IPS DF 19.7 (cell line): Measurements from ENCODE around the gene C14orf132.
A peak's percentile ranks its signal among the peaks of the same experiment; 100 is the strongest.

Experiments used
- DNase-seq: peaks from one replicate; pipeline ENCODE4 v3.0.0-alpha.2; 2013; ENCODE audit warnings: low read depth, low spot score

Gene C14orf132

GRCh38 chr14:96097752-96098151, 58.6 kb downstream of the C14orf132 start:
- DNase-seq: no peak

DNA sequence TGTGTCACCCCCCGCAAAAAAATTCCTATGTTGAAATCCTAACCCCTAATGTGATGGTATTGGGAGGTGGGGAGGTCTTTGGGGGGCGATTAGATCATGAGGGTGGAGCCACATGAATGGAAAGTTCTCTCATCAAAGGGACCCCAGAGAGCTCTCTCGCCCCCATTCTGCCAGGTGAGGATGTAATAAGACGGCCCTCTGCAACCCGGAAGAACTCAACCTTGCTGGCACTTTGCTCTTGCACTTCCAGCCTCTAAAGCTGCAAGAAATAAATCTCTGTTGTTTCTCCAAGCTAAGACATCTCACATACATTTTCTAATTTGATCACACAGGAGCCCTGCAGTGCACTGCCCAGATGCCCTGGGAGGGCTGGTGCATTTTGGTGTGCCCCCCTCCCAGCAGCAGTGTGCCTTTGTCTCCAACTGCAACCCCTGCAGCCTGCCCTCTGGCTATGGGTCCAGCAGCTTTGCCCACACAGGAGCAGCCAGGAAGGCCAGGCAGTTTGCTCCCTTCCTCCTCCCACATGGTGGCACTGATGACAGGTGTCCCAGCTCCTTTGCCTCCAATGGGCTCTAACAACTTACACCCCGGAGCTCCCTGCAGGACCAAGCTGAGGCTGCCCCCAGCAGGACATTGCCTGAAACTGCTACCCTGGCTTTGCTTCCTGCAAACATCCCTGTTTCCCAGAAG, 59.3 kb downstream of the C14orf132 start:
- peak; percentile 57 for DNase-seq

GRCh38 chr14:96098999-96099335, 59.8 kb downstream of the C14orf132 start:
- no peak for DNase-seq

DNA sequence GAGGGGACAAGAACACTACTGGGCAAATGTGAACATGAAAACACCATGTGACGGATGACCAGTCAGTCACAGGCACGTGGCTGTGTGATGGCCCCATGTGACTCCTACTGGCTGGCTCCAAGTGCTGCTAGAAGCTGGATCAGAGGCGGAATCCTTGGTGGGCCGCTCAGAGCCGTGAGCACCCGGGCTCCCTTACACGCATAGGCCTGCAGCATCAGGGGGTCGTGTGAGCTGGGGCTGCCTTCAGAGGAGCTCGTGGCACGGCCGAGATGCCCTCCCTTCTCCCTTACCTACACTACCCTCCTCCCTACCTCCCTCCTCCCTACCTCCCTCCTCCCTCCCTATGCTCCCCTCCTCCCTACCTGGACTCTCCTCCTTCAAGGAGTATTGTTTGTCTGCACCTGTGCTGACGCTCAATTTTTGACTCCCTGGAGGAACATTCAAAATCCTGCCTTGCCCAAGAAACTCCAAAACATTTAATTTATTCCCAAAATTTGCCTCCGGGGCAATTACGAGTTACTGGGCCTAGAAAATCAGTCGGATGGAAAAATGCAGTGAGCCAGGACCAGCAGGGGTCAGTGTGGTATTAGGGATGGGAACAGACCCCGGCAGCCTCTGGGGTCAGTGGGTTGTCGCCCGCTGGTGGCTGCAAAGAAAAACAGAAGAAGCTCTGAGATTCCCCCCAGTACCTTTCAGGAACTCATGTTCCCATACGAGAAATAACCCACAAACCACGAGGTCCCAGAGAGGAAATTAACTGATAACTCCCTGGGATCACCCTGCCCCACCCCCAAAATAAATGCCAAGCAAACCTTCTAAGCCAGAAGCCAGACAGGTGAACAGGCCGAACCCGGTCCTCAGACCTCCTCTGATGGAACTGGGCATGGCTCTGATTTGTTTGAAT, 61.3 kb downstream of the C14orf132 start:
- DNase-seq: peak; percentile 54

DNA sequence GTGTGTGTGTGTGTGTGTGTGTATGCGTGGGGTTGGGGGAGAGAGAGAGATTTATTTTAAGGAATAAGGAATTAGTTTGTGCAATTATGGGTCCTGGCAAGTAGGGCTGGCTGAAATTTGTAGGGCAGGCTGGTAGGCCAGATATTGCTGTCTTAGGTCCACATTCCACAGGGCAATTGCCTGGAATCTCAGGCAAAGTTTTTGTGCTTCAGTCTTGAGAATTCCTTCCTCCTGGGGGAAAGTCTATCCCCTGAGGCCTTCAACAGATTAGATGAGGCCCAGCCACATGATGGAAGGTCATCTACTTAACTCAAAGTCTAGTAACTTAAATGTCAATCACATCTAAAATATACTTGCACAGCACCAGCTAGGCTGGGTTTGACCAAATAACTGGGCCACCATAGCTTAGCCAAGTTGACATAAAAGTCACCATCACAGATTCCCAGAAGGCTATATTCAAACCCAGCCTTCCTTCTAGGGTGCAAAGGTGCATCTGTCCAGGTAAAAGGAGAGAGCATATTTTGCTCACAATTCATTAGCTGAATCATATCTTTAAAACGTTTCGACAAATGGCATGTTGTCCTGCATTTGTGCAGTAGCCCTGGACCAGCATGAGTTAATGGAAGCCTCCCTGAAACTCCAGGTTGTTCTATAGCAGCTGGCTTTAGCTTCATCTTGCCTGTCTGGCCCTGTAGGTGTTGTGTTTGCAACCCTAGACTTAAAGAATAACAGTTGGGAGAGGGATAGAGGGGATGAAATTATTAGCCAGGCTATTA, 63.1 kb downstream of the C14orf132 start:
- no peak for DNase-seq

DNA sequence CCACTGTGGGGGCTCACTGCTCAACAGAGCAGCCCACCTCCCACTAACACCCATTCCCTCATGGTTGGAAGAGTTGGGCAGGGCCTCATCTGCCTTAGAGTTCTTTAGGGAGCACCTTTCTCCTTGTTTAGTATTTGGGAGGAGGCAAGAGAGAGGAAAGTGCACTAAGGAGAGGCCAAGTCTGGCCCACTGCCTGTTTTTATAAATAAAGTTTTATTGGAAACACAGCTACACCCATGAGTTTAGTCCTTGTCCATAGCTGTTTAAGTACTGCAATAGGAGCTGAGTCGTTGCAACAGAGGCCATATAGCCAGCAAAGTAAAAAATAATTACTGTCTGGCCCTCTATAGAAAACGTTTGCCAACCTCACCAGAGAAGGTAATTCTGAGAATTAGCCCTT, 63.9 kb downstream of the C14orf132 start:
- DNase-seq: no peak

- DNase-seq: no peak
Observed at GRCh38 chr14:96103560-96104460, 64.6 kb downstream of the C14orf132 start.

DNA sequence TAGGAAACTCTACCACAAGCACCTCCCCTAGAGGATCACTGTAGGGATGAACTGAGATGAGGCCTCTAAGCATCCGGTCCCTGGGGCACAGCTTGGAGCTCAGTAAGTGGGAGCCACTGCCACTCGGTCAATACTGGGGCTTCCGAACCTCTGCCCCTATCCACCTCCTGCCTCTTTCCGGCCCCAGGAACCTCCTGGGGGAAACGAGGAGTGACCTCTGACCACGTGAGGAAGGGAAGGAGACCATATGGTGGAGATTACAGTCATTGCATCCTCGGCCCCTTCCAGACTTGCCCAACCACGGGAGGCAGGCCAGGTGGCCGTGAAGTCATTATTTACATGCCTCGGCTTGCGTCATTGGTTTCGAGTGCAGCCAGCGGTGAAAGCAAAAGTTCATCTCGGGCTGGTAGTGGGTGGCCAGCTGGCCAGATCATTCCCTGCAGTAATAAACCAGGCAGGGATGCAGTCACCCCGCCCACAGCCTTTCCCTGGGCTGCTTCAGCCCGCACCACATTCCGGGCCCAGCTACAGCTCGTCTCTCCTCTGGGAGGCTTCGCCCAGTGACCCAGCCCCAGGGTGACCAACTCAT, 65.4 kb downstream of the C14orf132 start:
- no peak for DNase-seq

GRCh38 chr14:96105089-96105925, 66.1 kb downstream of the C14orf132 start:
- no peak for DNase-seq

- DNase-seq: no peak
Observed at GRCh38 chr14:96105926-96106441, 66.8 kb downstream of the C14orf132 start.

DNA sequence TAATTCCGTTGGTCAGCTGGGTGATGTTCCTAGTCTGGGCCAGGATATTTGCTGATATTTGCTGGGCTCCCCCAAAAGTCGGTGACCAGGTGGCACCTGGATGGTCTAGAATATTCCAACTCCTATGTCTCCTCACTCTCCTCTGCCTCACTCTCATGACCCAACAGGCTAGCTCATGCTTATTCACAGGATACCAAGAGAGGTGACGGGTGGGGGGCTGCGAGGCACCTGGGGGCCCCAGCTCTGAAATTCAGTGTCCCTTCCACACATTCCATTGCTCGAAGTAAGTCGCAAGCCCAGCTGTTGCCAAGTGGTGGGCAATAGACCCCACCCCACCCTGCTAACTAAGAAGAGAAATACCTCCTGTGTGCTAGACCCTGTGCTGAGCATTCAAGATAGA, 67.7 kb downstream of the C14orf132 start:
- DNase-seq: no peak

DNA sequence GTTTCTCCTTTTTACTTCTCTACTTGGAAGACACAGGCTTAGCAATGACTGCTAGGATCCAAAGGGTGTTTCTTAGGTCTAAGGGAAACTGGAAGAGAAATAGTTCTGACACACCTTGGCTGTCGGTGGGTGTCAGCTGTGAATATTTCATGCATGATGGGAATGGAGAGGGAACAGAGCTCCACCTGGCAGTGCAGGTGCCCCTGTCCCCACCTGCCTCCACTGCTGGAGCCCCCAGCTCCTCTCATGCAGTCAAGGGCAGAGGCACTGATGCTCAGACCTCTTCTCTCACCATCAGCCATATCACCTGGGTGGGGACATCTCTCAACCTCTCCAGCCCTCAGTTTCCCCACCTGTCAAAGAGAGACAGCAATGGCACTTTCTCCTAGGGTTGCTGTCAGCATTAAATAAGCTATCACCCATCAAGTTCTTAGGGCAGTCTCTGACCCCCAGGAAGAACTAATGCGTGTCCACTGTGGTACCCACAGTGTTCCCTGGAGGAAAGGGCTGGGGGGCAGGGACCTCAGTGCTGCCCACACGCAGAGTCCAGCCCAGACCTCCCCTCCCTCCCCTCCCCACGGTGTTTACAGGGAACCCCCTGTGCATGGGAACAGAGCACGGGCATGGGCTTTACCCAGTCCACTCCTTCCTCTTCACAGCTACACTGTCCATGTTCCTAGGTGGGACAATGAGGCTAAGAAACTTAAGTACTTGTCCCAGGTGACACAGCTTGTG, 69.1 kb downstream of the C14orf132 start:
- DNase-seq: no peak

GRCh38 chr14:96108911-96109310, 69.7 kb downstream of the C14orf132 start:
- no peak for DNase-seq

- DNase-seq: no peak
Observed at GRCh38 chr14:96109596-96110355, 70.6 kb downstream of the C14orf132 start.

DNA sequence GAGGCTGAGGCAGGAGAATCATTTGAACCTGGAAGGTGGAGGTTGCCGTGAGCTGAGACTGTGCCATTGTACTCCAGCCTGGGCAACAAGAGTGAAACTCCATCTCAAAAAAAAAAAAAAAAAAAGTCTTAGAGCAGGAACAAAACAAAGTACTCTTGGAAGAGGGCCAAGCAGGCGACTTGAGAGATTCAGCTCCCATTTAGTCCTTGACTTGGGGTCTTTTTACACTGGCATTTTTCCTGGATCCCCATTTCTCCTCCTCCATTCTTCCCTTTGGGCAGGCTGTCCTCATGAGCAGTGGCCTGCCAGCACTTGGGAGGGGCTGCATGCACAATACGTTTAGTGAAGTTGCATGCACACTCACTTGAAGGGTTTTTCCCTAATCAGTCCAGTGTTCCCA, 72.9 kb downstream of the C14orf132 start:
- no peak for DNase-seq

DNA sequence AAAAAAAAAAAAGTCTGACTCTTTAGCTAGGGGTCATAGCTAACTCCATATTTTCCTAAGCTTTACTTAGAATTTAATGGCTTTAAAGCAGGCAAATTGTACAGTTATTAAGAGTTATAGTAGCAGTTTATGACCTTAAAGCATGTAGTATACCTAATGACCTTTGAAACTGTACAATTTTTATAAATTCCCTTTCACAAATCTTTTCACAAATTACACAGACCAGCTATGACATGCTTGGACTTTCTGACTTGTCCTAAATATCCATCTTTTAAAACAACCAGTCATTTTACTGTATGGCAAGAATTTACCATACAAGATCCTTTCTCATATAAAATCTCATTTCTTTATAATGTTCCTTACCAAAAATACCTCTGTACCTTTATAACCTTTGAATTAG, 74.8 kb downstream of the C14orf132 start:
- DNase-seq: no peak

DNA sequence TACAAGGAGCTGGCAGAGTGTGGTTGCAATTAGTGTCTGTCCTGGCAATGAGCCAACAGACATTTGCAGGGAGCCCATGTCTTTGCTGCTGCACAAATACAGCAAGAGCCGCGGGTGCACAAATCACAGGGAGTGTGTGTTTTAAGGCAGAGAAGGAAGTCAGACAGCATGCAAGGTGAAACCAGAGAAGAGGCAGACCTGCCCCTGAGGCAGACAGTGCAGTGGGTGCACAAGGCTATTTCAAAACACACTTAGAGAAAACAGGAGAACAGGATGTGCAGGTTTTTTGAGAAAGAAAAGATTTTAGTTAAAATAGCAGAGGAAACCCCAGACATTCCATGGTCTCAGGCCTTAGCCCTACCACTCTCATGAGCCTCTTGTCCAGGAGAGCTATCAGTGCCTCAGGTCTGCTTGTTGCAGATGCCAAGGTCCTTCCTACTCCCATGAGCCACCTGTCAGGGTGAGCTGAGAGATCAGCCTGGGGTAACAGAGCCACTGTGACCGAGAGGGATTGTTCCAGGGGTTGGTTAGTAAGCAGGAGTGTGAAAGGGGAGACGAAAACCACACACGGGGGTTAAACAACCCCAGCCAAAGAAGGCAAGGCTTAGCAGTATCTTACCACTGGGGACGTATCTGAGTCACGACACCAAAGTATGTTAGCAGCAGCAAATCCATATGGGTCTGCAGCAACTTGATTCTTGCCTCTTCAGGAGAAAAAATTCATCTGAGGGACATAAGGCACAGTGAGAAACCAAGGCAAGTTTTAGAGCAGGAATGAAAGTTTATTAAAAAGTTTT, 78.1 kb downstream of the C14orf132 start:
- no peak for DNase-seq
